ENCODE measurements around the gene TRIM66.

GRCh38 chr11:8693555-8693954 lies 11.1 kb upstream of the TRIM66 start:
- no peak for TF ChIP-seq CTCF (IDR thresholded peaks at IDR 0.05)
- no peak for TF ChIP-seq POLR2AphosphoS5 (IDR thresholded peaks at IDR 0.05)
- no peak for TF ChIP-seq EP300 (IDR thresholded peaks at IDR 0.05; ENCODE audit: low read depth)
- TF ChIP-seq POLR2A (IDR thresholded peaks at IDR 0.05): no peak
